HEK293 (cell line): ENCODE data around the gene MFAP3.

Experiments used
- CTCF ChIA-PET: fragments of 350-600 bp; formaldehyde crosslinking; extraction: SDS; loops from one replicate; lab custom pipeline; 2021; ENCODE audit warnings: antibody characterized with exemption; lab: Yijun Ruan, JAX
- POLR2A ChIA-PET: fragments of 300-600 bp; formaldehyde crosslinking; extraction: SDS; loops from one replicate; lab custom pipeline; 2020; ENCODE audit warnings: antibody characterized with exemption, inconsistent platforms; lab: Yijun Ruan, JAX
- H3K27ac ChIP-seq: fragments of 200-500 bp; sonication (Bioruptor generic); 2 replicates; pipeline ENCODE4 v1.5.1; 2014; ENCODE audit warnings: low read depth, low read length, control low read depth, inconsistent platforms; ENCODE audit errors: extremely low read depth
- H3K36me3 ChIP-seq, 2 experiments: fragments of 200-500 bp in 1 of 2; sonication (Bioruptor generic) in 1 of 2; 1 replicate in 1 of 2; 2 replicates in 1 of 2; pipeline ENCODE4 v1.5.1; 2014 to 2017; ENCODE audit warnings: inconsistent platforms in 2 of 2, low read length in 2 of 2; ENCODE audit not compliant: control insufficient read depth in 2 of 2, insufficient read depth in 1 of 2
- H3K4me1 ChIP-seq: fragments of 200-500 bp; sonication (Bioruptor generic); 2 replicates; pipeline ENCODE4 v1.5.1; 2014; ENCODE audit warnings: mild to moderate bottlenecking, low read length, inconsistent platforms; ENCODE audit not compliant: control insufficient read depth, insufficient read depth
- H3K4me3 ChIP-seq: 2 replicates; pipeline ENCODE4 v1.5.1; 2011; ENCODE audit warnings: low read depth, mild to moderate bottlenecking, control low read depth, low read length, moderate library complexity
- H3K9me3 ChIP-seq: fragments of 200-500 bp; sonication (Bioruptor generic); 2 replicates; pipeline ENCODE4 v1.5.1; 2014; ENCODE audit warnings: low read depth, low read length, inconsistent platforms; ENCODE audit not compliant: control insufficient read depth, insufficient read depth
- AEBP2 ChIP-seq: fragments of 450-650 bp; formaldehyde crosslinking; IDR thresholded peaks from 2 replicates; pipeline ENCODE4 v1.5.1; 2016; ENCODE audit warnings: missing biosample characterization, missing genetic modification characterization, borderline replicate concordance
- GLI4 ChIP-seq: fragments of 450-650 bp; formaldehyde crosslinking; IDR thresholded peaks from 2 replicates; pipeline ENCODE4 v1.5.1; 2016; ENCODE audit warnings: missing biosample characterization, missing genetic modification characterization
- HOXD13 ChIP-seq: sonication (generic); formaldehyde crosslinking; IDR thresholded peaks from 2 replicates; pipeline ENCODE4 v1.8.0; 2022; ENCODE audit warnings: missing genetic modification reagents, borderline replicate concordance
- SCRT2 ChIP-seq: fragments of 450-650 bp; formaldehyde crosslinking; IDR thresholded peaks from 2 replicates; pipeline ENCODE4 v1.5.1; 2016; ENCODE audit warnings: missing biosample characterization, missing genetic modification characterization
- TSHZ1 ChIP-seq: fragments of 450-650 bp; formaldehyde crosslinking; IDR thresholded peaks from 2 replicates; pipeline ENCODE4 v1.5.1; 2016; ENCODE audit warnings: missing biosample characterization, missing genetic modification characterization, borderline replicate concordance
- ZBTB6 ChIP-seq: fragments of 450-650 bp; formaldehyde crosslinking; IDR thresholded peaks from 2 replicates; pipeline ENCODE4 v1.5.1; 2017; ENCODE audit warnings: missing biosample characterization, missing genetic modification characterization
- ZFP37 ChIP-seq: fragments of 450-650 bp; formaldehyde crosslinking; IDR thresholded peaks from 2 replicates; pipeline ENCODE4 v1.5.1; 2016; ENCODE audit warnings: missing biosample characterization, missing genetic modification characterization
- ZNF146 ChIP-seq: fragments of 450-650 bp; formaldehyde crosslinking; IDR thresholded peaks from 2 replicates; pipeline ENCODE4 v1.5.1; 2016; ENCODE audit warnings: missing biosample characterization, missing genetic modification characterization
- ZNF148 ChIP-seq: fragments of 450-650 bp; formaldehyde crosslinking; IDR thresholded peaks from 2 replicates; pipeline ENCODE4 v1.5.0; 2017; ENCODE audit warnings: missing biosample characterization, missing genetic modification characterization, borderline replicate concordance
- ZNF280C ChIP-seq: fragments of 450-650 bp; formaldehyde crosslinking; IDR thresholded peaks from 2 replicates; pipeline ENCODE4 v1.5.1; 2016; ENCODE audit warnings: missing biosample characterization, missing genetic modification characterization
- ZNF362 ChIP-seq: fragments of 450-650 bp; formaldehyde crosslinking; IDR thresholded peaks from 2 replicates; pipeline ENCODE4 v1.5.1; 2016; ENCODE audit warnings: missing biosample characterization, missing genetic modification characterization
- ZNF404 ChIP-seq: fragments of 450-650 bp; formaldehyde crosslinking; IDR thresholded peaks from 2 replicates; pipeline ENCODE4 v1.5.1; 2017; ENCODE audit warnings: missing biosample characterization, missing genetic modification characterization
- ZNF76 ChIP-seq: fragments of 450-650 bp; formaldehyde crosslinking; IDR thresholded peaks from 2 replicates; pipeline ENCODE4; 2016; ENCODE audit warnings: low read depth, missing biosample characterization, missing genetic modification characterization, borderline replicate concordance
- ZSCAN30 ChIP-seq: fragments of 450-650 bp; IDR thresholded peaks from 2 replicates; pipeline ENCODE4 v1.5.1; 2018; ENCODE audit warnings: missing biosample characterization, mild to moderate bottlenecking, missing genetic modification characterization, moderate library complexity

The MFAP3 gene

GRCh38 chr5:154002093-154002492, 36.7 kb upstream of the MFAP3 start (continued):
- TF ChIP-seq TSHZ1 (tag by site-specific recombination) (no peak), AEBP2 (no peak), GLI4 (tag by site-specific recombination) (no peak), ZSCAN30 (tag by site-specific recombination) (no peak)

GRCh38 chr5:154002511-154003020, 36.2 kb upstream of the MFAP3 start:
- Histone ChIP-seq H3K4me1 (no peaks in the 10 kb centered on the region), H3K27ac (no peak overlapping the region), H3K36me3 (peaks cover 0 to 12% of the 10 kb centered on the region in 2 experiments; a peak in 1 of 3 replicates), H3K9me3 (no peaks in the 10 kb centered on the region), H3K4me3 (no peak overlapping the region)
- ChIA-PET POLR2A (no interaction called here), CTCF (no interaction called here)
- TF ChIP-seq ZNF280C (no peak), SCRT2 (tag by site-specific recombination) (no peak)

- no peaks in the 10 kb centered on the region for H3K4me1 ChIP-seq
- no peak overlapping the region for H3K4me3 ChIP-seq
- H3K27ac ChIP-seq = no peak overlapping the region
- H3K9me3 ChIP-seq = no peaks in the 10 kb centered on the region
- peaks cover 4 to 13% of the 10 kb centered on the region in 2 experiments; a peak in 1 of 3 replicates for H3K36me3 ChIP-seq
- ChIA-PET POLR2A (no interaction called here), CTCF (no interaction called here)
- TF ChIP-seq ZNF404 (tag by site-specific recombination) (no peak), ZFP37 (tag by site-specific recombination) (no peak), ZNF76 (no peak), ZBTB6 (tag by site-specific recombination) (no peak), ZNF148 (no peak), ZNF146 (tag by site-specific recombination) (no peak), HOXD13 (CRISPR knock-in tag) (no peak), ZNF362 (tag by site-specific recombination) (no peak)
Measured at GRCh38 chr5:154005648-154006047, 33.1 kb upstream of the MFAP3 start.
